Measurements from ENCODE around the gene UBQLN3.

GRCh38 chr11:5505363-5506048, 4.3 kb downstream of the UBQLN3 start:
- TF ChIP-seq POLR2AphosphoS5 (IDR thresholded peaks at IDR 0.05; ENCODE audit: insufficient read depth, low read depth, low read length) (no peak), GATA2 (IDR thresholded peaks at IDR 0.05; ENCODE audit: insufficient read depth, insufficient read length, low read depth, low read length) (no peak), EZH2 (IDR thresholded peaks at IDR 0.05; ENCODE audit: borderline replicate concordance, low read depth, low read length, severe bottlenecking) (no peak), MAX (IDR thresholded peaks at IDR 0.05; ENCODE audit: insufficient read depth, insufficient read length) (no peak), CTCF (IDR thresholded peaks at IDR 0.05; ENCODE audit: extremely low read depth in 1 of 2, insufficient read depth in 1 of 2, low read depth in 1 of 2, low read length in 2 of 2) (no peak)

All from endothelial cell of umbilical vein (primary cell).